CD4-positive, alpha-beta memory T cell (primary cell): ENCODE results near the gene ME3. TPM values are rescaled to one million over a fixed set of nuclear protein-coding genes. Genes with fewer than 3 reads are reported as not detected.

Source experiments
- CTCF ChIA-PET: fragments of 350-600 bp; sonication (Branson Sonifier 250); formaldehyde crosslinking; loops from one replicate; lab custom pipeline; 2021; ENCODE audit warnings: inconsistent platforms; ENCODE audit not compliant: partially characterized antibody; lab: Charles Lee
- POLR2A ChIA-PET: fragments of 350-600 bp; sonication (Branson Sonifier 250); formaldehyde crosslinking; loops from one replicate; lab custom pipeline; 2021; ENCODE audit not compliant: partially characterized antibody; lab: Charles Lee
- DNase-seq, 5 donors: peaks; one replicate each; pipeline versions ENCODE4 v3.0.0 to v3.0.0-alpha.2; 2020 to 2022; ENCODE audit warnings: mixed read lengths in 1 of 5
- H3K27ac ChIP-seq: one replicate; pipeline ENCODE4 v1.7.0; 2013; ENCODE audit warnings: low read depth, low read length
- H3K27me3 ChIP-seq: 2 replicates; pipeline ENCODE4 v1.7.0; 2013; ENCODE audit warnings: mild to moderate bottlenecking, low read length, moderate library complexity; ENCODE audit not compliant: insufficient read depth
- H3K36me3 ChIP-seq: 2 replicates; pipeline ENCODE4 v1.7.0; 2013; ENCODE audit warnings: mild to moderate bottlenecking, low read length, moderate library complexity; ENCODE audit not compliant: insufficient read depth
- H3K4me1 ChIP-seq: 2 replicates; pipeline ENCODE4 v1.7.0; 2013; ENCODE audit warnings: mild to moderate bottlenecking, low read length, moderate library complexity; ENCODE audit not compliant: insufficient read depth
- H3K4me3 ChIP-seq, 2 donors: one replicate each; pipeline ENCODE4 v1.7.0; 2013; ENCODE audit warnings: low read length in 2 of 2, mild to moderate bottlenecking in 1 of 2
- H3K9me3 ChIP-seq, 2 donors: one replicate each; pipeline ENCODE4 v1.7.0; 2013; ENCODE audit warnings: low read length in 2 of 2, control low read depth in 1 of 2; ENCODE audit not compliant: control insufficient read depth in 1 of 2
- H3K27ac Mint-ChIP-seq, 7 donors: one replicate each; pipeline ENCODE4 v1.8.0; 2020 to 2021; ENCODE audit warnings: mixed read lengths in 7 of 7, mild to moderate bottlenecking in 6 of 7, inconsistent platforms in 3 of 7, moderate library complexity in 3 of 7
- H3K27me3 Mint-ChIP-seq, 2 donors: one replicate each; pipeline ENCODE4 v1.8.0; 2020 to 2021; ENCODE audit warnings: mixed read lengths in 2 of 2
- H3K36me3 Mint-ChIP-seq, 2 donors: one replicate each; pipeline ENCODE4 v1.8.0; 2020 to 2021; ENCODE audit warnings: mixed read lengths in 2 of 2, inconsistent platforms in 1 of 2, mild to moderate bottlenecking in 1 of 2
- H3K4me1 Mint-ChIP-seq, 4 donors: one replicate each; pipeline ENCODE4 v1.8.0; 2020 to 2021; ENCODE audit warnings: mixed read lengths in 4 of 4, mild to moderate bottlenecking in 1 of 4
- H3K4me3 Mint-ChIP-seq, 8 donors: one replicate each; pipeline ENCODE4 v1.8.0; 2020 to 2021; ENCODE audit warnings: mixed read lengths in 8 of 8, mild to moderate bottlenecking in 7 of 8, moderate library complexity in 6 of 8, inconsistent platforms in 3 of 8
- H3K9me3 Mint-ChIP-seq, 8 donors: one replicate each; pipeline ENCODE4 v1.8.0; 2020 to 2021; ENCODE audit warnings: mixed read lengths in 8 of 8, mild to moderate bottlenecking in 5 of 8, inconsistent platforms in 3 of 8, moderate library complexity in 1 of 8
- intact Hi-C: fragments of 100-400 bp; cut with micrococcal nuclease; formaldehyde crosslinking; loops from one replicate; pipeline ENCODE4 v1.15.1; 2023
- polyA plus RNA-seq, 2 donors: library from polyadenylated mRNA; unstranded; fragments of 300-500 nt; fragmentation: Illumina TruSeq; gene quantifications; one replicate each; pipeline ENCODE4 v1.2.3, GENCODE V29; 2021
- total RNA-seq, 2 experiments: library from RNA; stranded (reverse); gene quantifications; one replicate each; pipeline ENCODE4 v1.2.3, GENCODE V29; 2021

ME3 gene
- total and polyA plus RNA-seq, 4 experiments from 2014 or later = 0.15 to 1.9 (median 1.3) TPM; not detected in 1

- intact Hi-C loops = no loop called here
- Mint-ChIP-seq H3K4me1 (peaks cover 0 to 1% (median 0%) of the 10 kb centered on the region in 4 donors), H3K9me3 (peaks cover 0 to 3% (median 0%) of the 10 kb centered on the region in 8 donors), H3K36me3 (no peaks in the 10 kb centered on the region), H3K27me3 (no peaks in the 10 kb centered on the region), H3K4me3 (no peak overlapping the region), H3K27ac (peak overlapping the region in 1 of 7 donors; percentile 9)
- Histone ChIP-seq H3K36me3 (no peaks in the 10 kb centered on the region), H3K27me3 (no peaks in the 10 kb centered on the region), H3K4me3 (no peak overlapping the region), H3K27ac (no peak overlapping the region), H3K4me1 (no peaks in the 10 kb centered on the region), H3K9me3 (no peaks in the 10 kb centered on the region)
- POLR2A ChIA-PET = no interaction called here
- CTCF ChIA-PET = no interaction called here
- DNase-seq = no peak
Observed at GRCh38 chr11:86398106-86398505, 274.3 kb downstream of the ME3 start.

- intact Hi-C loops = no loop called here
- peaks cover 0 to 3% (median 0%) of the 10 kb centered on the region in 8 donors for H3K9me3 Mint-ChIP-seq
- no peaks in the 10 kb centered on the region for H3K27me3 Mint-ChIP-seq
- no peaks in the 10 kb centered on the region for H3K4me1 ChIP-seq
- no peaks in the 10 kb centered on the region for H3K36me3 Mint-ChIP-seq
- H3K36me3 ChIP-seq = no peaks in the 10 kb centered on the region
- no peak overlapping the region for H3K4me3 Mint-ChIP-seq
- no peak overlapping the region for H3K27ac ChIP-seq
- H3K4me1 Mint-ChIP-seq = peaks cover 0 to 1% (median 0%) of the 10 kb centered on the region in 4 donors
- H3K27me3 ChIP-seq = no peaks in the 10 kb centered on the region
- H3K27ac Mint-ChIP-seq = no peak overlapping the region
- H3K9me3 ChIP-seq = no peaks in the 10 kb centered on the region
- no peak for DNase-seq
- POLR2A ChIA-PET = no interaction called here
- CTCF ChIA-PET = no interaction called here
- H3K4me3 ChIP-seq = no peak overlapping the region
Observed at GRCh38 chr11:86397351-86397750, 275.1 kb downstream of the ME3 start.

GRCh38 chr11:86396396-86396795 lies 276.0 kb downstream of the ME3 start:
- DNase-seq = no peak
- Histone ChIP-seq H3K4me1 (no peaks in the 10 kb centered on the region), H3K9me3 (no peaks in the 10 kb centered on the region), H3K27me3 (no peaks in the 10 kb centered on the region), H3K36me3 (no peaks in the 10 kb centered on the region), H3K4me3 (no peak overlapping the region), H3K27ac (no peak overlapping the region)
- H3K9me3 Mint-ChIP-seq = peaks cover 0 to 3% (median 0%) of the 10 kb centered on the region in 8 donors
- no peak overlapping the region for H3K4me3 Mint-ChIP-seq
- H3K4me1 Mint-ChIP-seq = peaks cover 0 to 1% (median 0%) of the 10 kb centered on the region in 4 donors
- H3K27me3 Mint-ChIP-seq = no peaks in the 10 kb centered on the region
- H3K36me3 Mint-ChIP-seq = no peaks in the 10 kb centered on the region
- intact Hi-C loops = no loop called here
- H3K27ac Mint-ChIP-seq = no peak overlapping the region
- POLR2A ChIA-PET = no interaction called here
- CTCF ChIA-PET = no interaction called here

- no peak overlapping the region for H3K4me3 Mint-ChIP-seq
Observed at GRCh38 chr11:86395061-86395551, 277.3 kb downstream of the ME3 start.

More at GRCh38 chr11:86395061-86395551, 277.3 kb downstream of the ME3 start:
- Mint-ChIP-seq H3K27ac (no peak overlapping the region), H3K36me3 (no peaks in the 10 kb centered on the region), H3K27me3 (no peaks in the 10 kb centered on the region), H3K4me1 (no peaks in the 10 kb centered on the region), H3K9me3 (peaks cover 0 to 3% (median 0%) of the 10 kb centered on the region in 8 donors)
- DNase-seq = no peak
- CTCF ChIA-PET = no interaction called here
- no peaks in the 10 kb centered on the region for H3K27me3 ChIP-seq
- H3K27ac ChIP-seq = no peak overlapping the region
- H3K36me3 ChIP-seq = no peaks in the 10 kb centered on the region
- no peaks in the 10 kb centered on the region for H3K4me1 ChIP-seq
- no peaks in the 10 kb centered on the region for H3K9me3 ChIP-seq
- intact Hi-C loops = no loop called here
- H3K4me3 ChIP-seq = no peak overlapping the region
- POLR2A ChIA-PET = no interaction called here

Other genes with a start within 250 kb of the ME3 start
- not detected for gene PRSS23, start 127.9 kb upstream of the ME3 start, total RNA-seq
- under 1 TPM in 1 of 2 donors, not detected in 1; 0.08 TPM for gene PRSS23, start 127.9 kb upstream of the ME3 start, polyA plus RNA-seq